ENCODE measurements around the gene TMEM163. TPM values are rescaled to one million over a fixed set of nuclear protein-coding genes. Genes with fewer than 3 reads are reported as not detected.
"Not testable (repeated sequence)": the region's sequence is repeated elsewhere in the genome, so short reads cannot be mapped to it uniquely, and the experiment has no call there.

TMEM163 gene
- total RNA-seq, 2 experiments from 2014 or later = 0.14 to 0.19 TPM

- H3K27me3 Mint-ChIP-seq = peaks cover 3% of the 10 kb centered on the region
- POLR2A ChIA-PET = no interaction called here
- no peak for DNase-seq
- peaks cover 6% of the 10 kb centered on the region for H3K4me1 Mint-ChIP-seq
- no peak for ATAC-seq (ENCODE audit: low read depth)
- H3K27ac Mint-ChIP-seq = no peak overlapping the region
- no peaks in the 10 kb centered on the region for H3K36me3 Mint-ChIP-seq
- no peak overlapping the region for H3K4me3 Mint-ChIP-seq
- peaks cover 1% of the 10 kb centered on the region for H3K9me3 Mint-ChIP-seq
These were observed 92.0 kb downstream of the TMEM163 start for GRCh38 chr2:134626781-134627180.

- POLR2A ChIA-PET = no interaction called here
- ATAC-seq (ENCODE audit: low read depth) = no peak
These were observed 93.5 kb downstream of the TMEM163 start for GRCh38 chr2:134625311-134625710.

GRCh38 chr2:134623796-134624195 lies 95.0 kb downstream of the TMEM163 start:
- Mint-ChIP-seq H3K4me1 (peaks cover 6% of the 10 kb centered on the region), H3K27ac (no peak overlapping the region), H3K27me3 (peaks cover 5% of the 10 kb centered on the region), H3K36me3 (no peaks in the 10 kb centered on the region), H3K4me3 (no peak overlapping the region), H3K9me3 (peaks cover 9% of the 10 kb centered on the region)
- ATAC-seq (ENCODE audit: low read depth) (no peak), DNase-seq (no peak)
- POLR2A ChIA-PET = no interaction called here

More at GRCh38 chr2:134625311-134625710, 93.5 kb downstream of the TMEM163 start:
- Mint-ChIP-seq H3K27ac (no peak overlapping the region), H3K4me3 (no peak overlapping the region), H3K27me3 (peaks cover 3% of the 10 kb centered on the region), H3K9me3 (peaks cover 3% of the 10 kb centered on the region), H3K4me1 (peaks cover 6% of the 10 kb centered on the region), H3K36me3 (no peaks in the 10 kb centered on the region)
- DNase-seq = no peak

- H3K4me1 Mint-ChIP-seq = peaks cover 6% of the 10 kb centered on the region
- H3K27me3 Mint-ChIP-seq = peaks cover 9% of the 10 kb centered on the region
- no peak for ATAC-seq (ENCODE audit: low read depth)
- H3K27ac Mint-ChIP-seq = no peak overlapping the region
- no peak overlapping the region for H3K4me3 Mint-ChIP-seq
- H3K36me3 Mint-ChIP-seq = no peaks in the 10 kb centered on the region
- peaks cover 9% of the 10 kb centered on the region for H3K9me3 Mint-ChIP-seq
- POLR2A ChIA-PET = no interaction called here
- no peak for DNase-seq
These were observed 95.8 kb downstream of the TMEM163 start for GRCh38 chr2:134623046-134623445.

- Mint-ChIP-seq H3K27ac (no peak overlapping the region), H3K36me3 (no peaks in the 10 kb centered on the region), H3K4me3 (no peak overlapping the region), H3K27me3 (peaks cover 9% of the 10 kb centered on the region), H3K9me3 (peaks cover 9% of the 10 kb centered on the region), H3K4me1 (peaks cover 6% of the 10 kb centered on the region)
- no peak for DNase-seq
- no peak for ATAC-seq (ENCODE audit: low read depth)
- POLR2A ChIA-PET = no interaction called here
These were observed 96.7 kb downstream of the TMEM163 start for GRCh38 chr2:134621939-134622705.

GRCh38 chr2:134619250-134619649 lies 99.5 kb downstream of the TMEM163 start:
- peaks cover 7% of the 10 kb centered on the region for H3K9me3 Mint-ChIP-seq
- no peak overlapping the region for H3K27ac Mint-ChIP-seq
- no peaks in the 10 kb centered on the region for H3K36me3 Mint-ChIP-seq
- H3K4me3 Mint-ChIP-seq = no peak overlapping the region
- DNase-seq (no peak), ATAC-seq (ENCODE audit: low read depth) (no peak)
- peaks cover 9% of the 10 kb centered on the region for H3K27me3 Mint-ChIP-seq
- POLR2A ChIA-PET = no interaction called here
- peaks cover 6% of the 10 kb centered on the region for H3K4me1 Mint-ChIP-seq

GRCh38 chr2:134615480-134615879 lies 103.3 kb downstream of the TMEM163 start:
- POLR2A ChIA-PET; H3K4me1 Mint-ChIP-seq; H3K36me3 Mint-ChIP-seq; H3K27me3 Mint-ChIP-seq; H3K4me3 Mint-ChIP-seq; H3K27ac Mint-ChIP-seq; ATAC-seq (ENCODE audit: low read depth); DNase-seq: not testable (repeated sequence)
- H3K9me3 Mint-ChIP-seq = peaks cover 23% of the 10 kb centered on the region

GRCh38 chr2:134611316-134611715 lies 107.5 kb downstream of the TMEM163 start:
- no peak overlapping the region for H3K27ac Mint-ChIP-seq
- H3K4me1 Mint-ChIP-seq = no peaks in the 10 kb centered on the region
- H3K27me3 Mint-ChIP-seq = no peaks in the 10 kb centered on the region
- H3K4me3 Mint-ChIP-seq = no peak overlapping the region
- peaks cover 15% of the 10 kb centered on the region for H3K9me3 Mint-ChIP-seq
- H3K36me3 Mint-ChIP-seq = no peaks in the 10 kb centered on the region
- ATAC-seq (ENCODE audit: low read depth) (no peak), DNase-seq (no peak)
- POLR2A ChIA-PET = no interaction called here

GRCh38 chr2:134610871-134611270 lies 107.9 kb downstream of the TMEM163 start:
- Mint-ChIP-seq H3K9me3 (peaks cover 15% of the 10 kb centered on the region), H3K27me3 (no peaks in the 10 kb centered on the region), H3K27ac (no peak overlapping the region), H3K4me1 (no peaks in the 10 kb centered on the region), H3K4me3 (no peak overlapping the region), H3K36me3 (no peaks in the 10 kb centered on the region)
- DNase-seq (no peak), ATAC-seq (ENCODE audit: low read depth) (no peak)
- POLR2A ChIA-PET = no interaction called here

- Mint-ChIP-seq H3K27ac (no peak overlapping the region), H3K36me3 (no peaks in the 10 kb centered on the region)
These were observed 108.8 kb downstream of the TMEM163 start for GRCh38 chr2:134609924-134610513.

GRCh38 chr2:134603966-134604365 lies 114.8 kb downstream of the TMEM163 start:
- no peaks in the 10 kb centered on the region for H3K4me1 Mint-ChIP-seq
- H3K4me3 Mint-ChIP-seq = no peak overlapping the region
- H3K36me3 Mint-ChIP-seq = no peaks in the 10 kb centered on the region
- H3K9me3 Mint-ChIP-seq = no peaks in the 10 kb centered on the region
- POLR2A ChIA-PET = no interaction called here
- ATAC-seq (ENCODE audit: low read depth) (no peak), DNase-seq (no peak)
- H3K27ac Mint-ChIP-seq = no peak overlapping the region
- peaks cover 10% of the 10 kb centered on the region for H3K27me3 Mint-ChIP-seq

More at GRCh38 chr2:134609924-134610513, 108.8 kb downstream of the TMEM163 start:
- Mint-ChIP-seq H3K4me3 (no peak overlapping the region), H3K9me3 (peaks cover 15% of the 10 kb centered on the region), H3K4me1 (no peaks in the 10 kb centered on the region), H3K27me3 (peaks cover 1% of the 10 kb centered on the region)
- DNase-seq (no peak), ATAC-seq (ENCODE audit: low read depth) (no peak)
- POLR2A ChIA-PET = no interaction called here

GRCh38 chr2:134602666-134603065 lies 116.1 kb downstream of the TMEM163 start:
- Mint-ChIP-seq H3K27me3 (peaks cover 10% of the 10 kb centered on the region), H3K36me3 (no peaks in the 10 kb centered on the region), H3K4me3 (no peak overlapping the region), H3K27ac (no peak overlapping the region), H3K4me1 (no peaks in the 10 kb centered on the region), H3K9me3 (no peaks in the 10 kb centered on the region)
- ATAC-seq (ENCODE audit: low read depth) = no peak
- POLR2A ChIA-PET = no interaction called here
- DNase-seq = no peak

GRCh38 chr2:134601264-134601663 lies 117.5 kb downstream of the TMEM163 start:
- DNase-seq = no peak
- Mint-ChIP-seq H3K4me3 (no peak overlapping the region), H3K9me3 (no peaks in the 10 kb centered on the region), H3K27ac (no peak overlapping the region), H3K27me3 (peaks cover 10% of the 10 kb centered on the region), H3K4me1 (no peaks in the 10 kb centered on the region), H3K36me3 (no peaks in the 10 kb centered on the region)
- POLR2A ChIA-PET = no interaction called here
- no peak for ATAC-seq (ENCODE audit: low read depth)

GRCh38 chr2:134600208-134600607 lies 118.6 kb downstream of the TMEM163 start:
- peaks cover 1% of the 10 kb centered on the region for H3K9me3 Mint-ChIP-seq
- no peak overlapping the region for H3K4me3 Mint-ChIP-seq
- no peak overlapping the region for H3K27ac Mint-ChIP-seq
- POLR2A ChIA-PET = no interaction called here
- ATAC-seq (ENCODE audit: low read depth) = no peak
- DNase-seq = no peak
- H3K27me3 Mint-ChIP-seq = peaks cover 10% of the 10 kb centered on the region
- no peaks in the 10 kb centered on the region for H3K4me1 Mint-ChIP-seq
- no peaks in the 10 kb centered on the region for H3K36me3 Mint-ChIP-seq
